Measurements from ENCODE around the gene NOP58. TPM values are rescaled to one million over a fixed set of nuclear protein-coding genes. Genes with fewer than 3 reads are reported as not detected.
A peak's percentile ranks its signal among the peaks of the same experiment; 100 is the strongest.

NOP58 gene
- total and polyA plus RNA-seq, 2 of the 4 experiments (the other 2 are of a cell fraction) = 45.3 to 54.0 TPM

DNA sequence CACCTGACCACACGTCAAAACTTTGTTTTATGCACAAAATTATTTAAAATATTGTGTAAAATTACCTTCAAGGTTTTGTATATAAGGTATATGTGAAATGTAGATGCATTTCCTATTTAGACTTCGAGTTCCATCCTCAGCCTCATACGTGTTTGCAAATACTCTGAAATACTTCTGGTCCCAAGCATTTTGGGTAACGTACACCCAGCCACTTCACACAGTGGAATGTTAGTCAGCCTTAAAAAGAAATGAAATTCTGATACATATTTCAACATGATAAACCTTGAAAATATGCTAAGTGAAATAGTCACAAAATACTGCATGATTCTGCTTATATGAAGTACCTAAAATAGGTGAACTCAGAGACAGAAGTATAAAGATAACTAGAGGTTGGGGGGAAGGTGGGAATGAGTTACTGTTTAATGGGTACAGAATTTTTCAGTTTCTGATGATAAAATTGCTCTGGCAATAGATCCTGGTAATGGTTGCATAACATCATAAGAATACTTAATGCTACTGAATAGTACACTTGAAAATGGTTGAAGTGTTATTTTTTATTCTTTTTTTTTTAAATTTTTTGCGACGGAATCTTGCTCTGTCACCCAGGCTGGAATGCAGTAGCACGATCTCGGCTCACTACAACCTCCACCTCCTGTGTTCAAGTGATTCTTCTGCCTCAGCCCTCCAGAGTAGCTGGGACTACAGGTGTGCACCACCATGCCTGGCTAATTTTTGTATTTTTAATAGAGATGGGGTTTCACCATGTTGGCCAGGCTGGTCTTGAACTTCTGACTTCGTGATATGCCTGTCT lies 24.0 kb downstream of the NOP58 start (continued):
- no peak for TF ChIP-seq RCOR1 (IDR thresholded peaks at IDR 0.05; ENCODE audit: insufficient replicate concordance, low read length)

DNA sequence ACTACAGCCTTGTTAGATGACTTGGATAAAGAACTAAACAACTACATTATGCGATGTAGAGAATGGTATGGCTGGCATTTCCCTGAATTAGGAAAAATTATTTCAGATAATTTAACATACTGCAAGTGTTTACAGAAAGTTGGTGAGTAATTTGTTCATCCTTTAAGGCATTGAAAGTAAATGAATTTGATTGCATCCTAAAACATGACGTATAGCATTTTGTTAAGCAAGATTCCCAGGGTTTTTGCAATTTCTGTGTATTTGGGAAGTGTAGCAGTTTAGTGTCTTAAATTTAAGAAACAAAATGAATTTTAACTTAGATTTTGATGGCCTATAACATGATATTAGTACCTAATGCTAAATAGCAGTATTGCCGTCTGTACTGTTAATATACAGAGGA lies 24.8 kb downstream of the NOP58 start:
- POLR2A ChIA-PET (ENCODE audit: unreplicated experiment) = no interaction called here
- Histone ChIP-seq H3K18ac (ENCODE audit: low read depth, low read length) (no peak overlapping the region; the same call in 1 of the 2 replicates), H3K9me1 (ENCODE audit: insufficient read depth, low read length) (no peaks in the 10 kb centered on the region; the same call in 1 of the 2 replicates), H2BK120ac (ENCODE audit: low read depth, low read length) (no peak overlapping the region), H2BK15ac (ENCODE audit: low read depth, low read length) (no peak overlapping the region), H3K36me3 (ENCODE audit: control insufficient read depth, insufficient read depth, low read length) (peaks cover 38% of the 10 kb centered on the region), H3K27ac (ENCODE audit: insufficient read depth, low read length) (peak overlapping the region; percentile 70; the same call in 1 of the 2 replicates), H2BK5ac (ENCODE audit: low read depth, low read length, poor library complexity, severe bottlenecking) (peak overlapping the region; percentile 85), H3K23ac (ENCODE audit: low read depth, low read length) (no peak overlapping the region), H3K9me3 (ENCODE audit: control insufficient read depth, insufficient read depth, low read length) (no peaks in the 10 kb centered on the region), H3K9ac (ENCODE audit: low read depth, low read length) (no peak overlapping the region), H3K79me1 (ENCODE audit: low read depth in 1 of 2, low read length in 2 of 2) (peaks cover 6 to 40% of the 10 kb centered on the region in 2 experiments), H2BK20ac (ENCODE audit: low read depth, low read length) (no peak overlapping the region), H4K5ac (ENCODE audit: low read depth, low read length) (no peak overlapping the region; the same call in 1 of the 2 replicates), H3K4me3 (ENCODE audit: insufficient read depth, low read depth, low read length) (no peak overlapping the region), H3K4me1 (ENCODE audit: control insufficient read depth, insufficient read depth, low read length) (peaks cover 7% of the 10 kb centered on the region), H4K8ac (ENCODE audit: low read depth in 2 of 2, low read length in 2 of 2) (no peak overlapping the region; a peak in 1 of 4 replicates), H3K14ac (replicated peaks; ENCODE audit: low read depth, low read length) (no peak overlapping the region), H3K4me2 (ENCODE audit: low read depth, low read length) (no peak overlapping the region; the same call in 1 of the 2 replicates), H2AK9ac (replicated peaks; ENCODE audit: low read depth, low read length, poor library complexity) (no peak overlapping the region), H3K27me3 (ENCODE audit: control insufficient read depth, insufficient read depth, low read length) (no peaks in the 10 kb centered on the region), H4K20me1 (ENCODE audit: insufficient read depth, low read length) (no peaks in the 10 kb centered on the region; the same call in none of the 2 replicates), H2AFZ (replicated peaks; ENCODE audit: low read length, poor library complexity) (no peak overlapping the region), H4K91ac (ENCODE audit: insufficient read depth, low read depth, low read length) (no peak overlapping the region), H2AK5ac (ENCODE audit: low read depth, low read length) (no peak overlapping the region), H3K56ac (ENCODE audit: extremely low read depth, insufficient read depth, low read length) (no peak overlapping the region), H3K4ac (ENCODE audit: low read depth, low read length) (no peak overlapping the region)
- ATAC-seq (ENCODE audit: low read depth) (peak; percentile 35), DNase-seq (peak; percentile 47)
- no TSS peak for BruUV-seq (replicated peaks)
- intact Hi-C loops (cut with micrococcal nuclease) = loop anchor here (2.0 to 5.0 kb wide), 2 partner anchors 24 to 87 kb away; partner anchors contain the start of gene BMPR2
- TF ChIP-seq CEBPB (IDR thresholded peaks at IDR 0.05; ENCODE audit: low read depth, low read length) (peak; percentile 78), CHD1 (IDR thresholded peaks at IDR 0.05; ENCODE audit: low read depth, low read length) (no peak)
- CTCF ChIA-PET = no interaction called here
- no CpG with 5 or more reads among the region's 3 CpGs for WGBS, 2 experiments (ENCODE audit: extremely low coverage in 2 of 2, insufficient read length in 1 of 2)
- in situ Hi-C loops (cut with MboI; ENCODE audit: low sequenced_read_pairs) = no loop called here
- dilution Hi-C loops (cut with HindIII; ENCODE audit: low sequenced_read_pairs, unreplicated experiment) = no loop called here

Measured in IMR-90 (cell line).